ENCODE data around the gene LRRC46. TPM values are rescaled to one million over a fixed set of nuclear protein-coding genes. Genes with fewer than 3 reads are reported as not detected.

The LRRC46 gene
- total and polyA plus RNA-seq, 5 donors from 2014 or later = 0.11 to 0.48 (median 0.20) TPM

GRCh38 chr17:47797797-47798196 is 33.7 kb upstream of the LRRC46 start:
- Histone ChIP-seq H3K27me3 (ENCODE audit: control insufficient read depth, insufficient read depth, low read length) (peaks cover 9% of the 10 kb centered on the region), H3K27ac (ENCODE audit: insufficient read depth, low read length, poor library complexity, severe bottlenecking) (no peak overlapping the region), H3K4me3 (ENCODE audit: low read depth, low read length) (no peak overlapping the region), H3K36me3 (ENCODE audit: control insufficient read depth, insufficient read depth, low read length) (no peaks in the 10 kb centered on the region), H3K9me3 (ENCODE audit: control insufficient read depth in 2 of 2, low read length in 2 of 2) (no peaks in the 10 kb centered on the region), H3K4me1 (ENCODE audit: control insufficient read depth, insufficient read depth, low read length, poor library complexity, severe bottlenecking) (no peaks in the 10 kb centered on the region)
- Mint-ChIP-seq H3K36me3 (no peaks in the 10 kb centered on the region), H3K4me1 (peaks cover 0 to 3% (median 0%) of the 10 kb centered on the region in 4 donors), H3K9me3 (no peaks in the 10 kb centered on the region), H3K27me3 (peaks cover 41% of the 10 kb centered on the region), H3K4me3 (no peak overlapping the region), H3K27ac (no peak overlapping the region)
- no peak for DNase-seq
- no peak for ATAC-seq (ENCODE audit: low read depth in 2 of 2)

GRCh38 chr17:47800686-47801085 is 30.8 kb upstream of the LRRC46 start:
- no peak overlapping the region for H3K4me3 Mint-ChIP-seq
- no peaks in the 10 kb centered on the region for H3K36me3 Mint-ChIP-seq
- no peak for ATAC-seq (ENCODE audit: low read depth in 2 of 2)
- no peaks in the 10 kb centered on the region for H3K9me3 Mint-ChIP-seq
- H3K27me3 ChIP-seq (ENCODE audit: control insufficient read depth, insufficient read depth, low read length) = no peaks in the 10 kb centered on the region
- no peak overlapping the region for H3K27ac Mint-ChIP-seq
- H3K4me1 Mint-ChIP-seq = peaks cover 0 to 3% (median 0%) of the 10 kb centered on the region in 4 donors
- H3K4me3 ChIP-seq (ENCODE audit: low read depth, low read length) = no peak overlapping the region
- H3K9me3 ChIP-seq (ENCODE audit: control insufficient read depth in 2 of 2, low read length in 2 of 2) = no peaks in the 10 kb centered on the region
- no peaks in the 10 kb centered on the region for H3K36me3 ChIP-seq (ENCODE audit: control insufficient read depth, insufficient read depth, low read length)
- H3K4me1 ChIP-seq (ENCODE audit: control insufficient read depth, insufficient read depth, low read length, poor library complexity, severe bottlenecking) = no peaks in the 10 kb centered on the region
- H3K27ac ChIP-seq (ENCODE audit: insufficient read depth, low read length, poor library complexity, severe bottlenecking) = no peak overlapping the region
- H3K27me3 Mint-ChIP-seq = peaks cover 15% of the 10 kb centered on the region
- no peak for DNase-seq

GRCh38 chr17:47801176-47801765 is 30.2 kb upstream of the LRRC46 start:
- ATAC-seq (ENCODE audit: low read depth in 2 of 2) (no peak), DNase-seq (no peak)
- no peaks in the 10 kb centered on the region for H3K9me3 Mint-ChIP-seq
- no peak overlapping the region for H3K27ac Mint-ChIP-seq
- H3K36me3 ChIP-seq (ENCODE audit: control insufficient read depth, insufficient read depth, low read length) = no peaks in the 10 kb centered on the region
- H3K4me1 ChIP-seq (ENCODE audit: control insufficient read depth, insufficient read depth, low read length, poor library complexity, severe bottlenecking) = no peaks in the 10 kb centered on the region
- H3K4me3 Mint-ChIP-seq = no peak overlapping the region
- no peak overlapping the region for H3K4me3 ChIP-seq (ENCODE audit: low read depth, low read length)
- peaks cover 15% of the 10 kb centered on the region for H3K27me3 Mint-ChIP-seq
- H3K27ac ChIP-seq (ENCODE audit: insufficient read depth, low read length, poor library complexity, severe bottlenecking) = no peak overlapping the region
- no peaks in the 10 kb centered on the region for H3K36me3 Mint-ChIP-seq
- no peaks in the 10 kb centered on the region for H3K9me3 ChIP-seq (ENCODE audit: control insufficient read depth in 2 of 2, low read length in 2 of 2)
- no peaks in the 10 kb centered on the region for H3K27me3 ChIP-seq (ENCODE audit: control insufficient read depth, insufficient read depth, low read length)
- H3K4me1 Mint-ChIP-seq = peaks cover 0 to 3% (median 0%) of the 10 kb centered on the region in 4 donors

- ATAC-seq (ENCODE audit: low read depth in 2 of 2) (no peak), DNase-seq (no peak)
- Mint-ChIP-seq H3K36me3 (peaks cover 2% of the 10 kb centered on the region), H3K27ac (peak overlapping the region in 1 of 3 donors; percentile 26), H3K4me3 (no peak overlapping the region), H3K27me3 (peaks cover 15% of the 10 kb centered on the region), H3K4me1 (peaks cover 0 to 3% (median 0%) of the 10 kb centered on the region in 4 donors), H3K9me3 (peaks cover 0 to under 1% (median 0%) of the 10 kb centered on the region in 7 donors)
- no peaks in the 10 kb centered on the region for H3K9me3 ChIP-seq (ENCODE audit: control insufficient read depth in 2 of 2, low read length in 2 of 2)
- H3K27ac ChIP-seq (ENCODE audit: insufficient read depth, low read length, poor library complexity, severe bottlenecking) = no peak overlapping the region
- no peaks in the 10 kb centered on the region for H3K27me3 ChIP-seq (ENCODE audit: control insufficient read depth, insufficient read depth, low read length)
- H3K4me3 ChIP-seq (ENCODE audit: low read depth, low read length) = no peak overlapping the region
- no peaks in the 10 kb centered on the region for H3K4me1 ChIP-seq (ENCODE audit: control insufficient read depth, insufficient read depth, low read length, poor library complexity, severe bottlenecking)
- peaks cover 1% of the 10 kb centered on the region for H3K36me3 ChIP-seq (ENCODE audit: control insufficient read depth, insufficient read depth, low read length)
These were observed 29.6 kb upstream of the LRRC46 start for GRCh38 chr17:47801906-47802305.

- Mint-ChIP-seq H3K9me3 (peaks cover 0 to 1% (median 0%) of the 10 kb centered on the region in 7 donors), H3K36me3 (peaks cover 7% of the 10 kb centered on the region), H3K27me3 (peaks cover 11% of the 10 kb centered on the region), H3K4me3 (no peak overlapping the region), H3K27ac (peak overlapping the region in 1 of 3 donors; percentile 26), H3K4me1 (peaks cover 0 to 3% (median 0%) of the 10 kb centered on the region in 4 donors)
- Histone ChIP-seq H3K36me3 (ENCODE audit: control insufficient read depth, insufficient read depth, low read length) (peaks cover 6% of the 10 kb centered on the region), H3K4me1 (ENCODE audit: control insufficient read depth, insufficient read depth, low read length, poor library complexity, severe bottlenecking) (no peaks in the 10 kb centered on the region), H3K27me3 (ENCODE audit: control insufficient read depth, insufficient read depth, low read length) (no peaks in the 10 kb centered on the region), H3K27ac (ENCODE audit: insufficient read depth, low read length, poor library complexity, severe bottlenecking) (no peak overlapping the region), H3K9me3 (ENCODE audit: control insufficient read depth in 2 of 2, low read length in 2 of 2) (no peaks in the 10 kb centered on the region), H3K4me3 (ENCODE audit: low read depth, low read length) (no peak overlapping the region)
- DNase-seq (peak; percentile 31 to 71 (median 50)), ATAC-seq (ENCODE audit: low read depth in 2 of 2) (peak; percentile 71 to 83)
These were observed 29.0 kb upstream of the LRRC46 start for GRCh38 chr17:47802341-47803022.

GRCh38 chr17:47803201-47803600 is 28.3 kb upstream of the LRRC46 start:
- H3K27ac Mint-ChIP-seq = no peak overlapping the region
- DNase-seq (no peak), ATAC-seq (ENCODE audit: low read depth in 2 of 2) (no peak)
- H3K4me1 ChIP-seq (ENCODE audit: control insufficient read depth, insufficient read depth, low read length, poor library complexity, severe bottlenecking) = no peaks in the 10 kb centered on the region
- H3K27ac ChIP-seq (ENCODE audit: insufficient read depth, low read length, poor library complexity, severe bottlenecking) = no peak overlapping the region
- H3K36me3 Mint-ChIP-seq = peaks cover 12% of the 10 kb centered on the region
- no peak overlapping the region for H3K4me3 Mint-ChIP-seq
- H3K9me3 ChIP-seq (ENCODE audit: control insufficient read depth in 2 of 2, low read length in 2 of 2) = no peaks in the 10 kb centered on the region
- peaks cover 0 to 1% (median 0%) of the 10 kb centered on the region in 7 donors for H3K9me3 Mint-ChIP-seq
- no peak overlapping the region for H3K4me3 ChIP-seq (ENCODE audit: low read depth, low read length)
- H3K27me3 ChIP-seq (ENCODE audit: control insufficient read depth, insufficient read depth, low read length) = no peaks in the 10 kb centered on the region
- H3K27me3 Mint-ChIP-seq = peaks cover 5% of the 10 kb centered on the region
- peaks cover 11% of the 10 kb centered on the region for H3K36me3 ChIP-seq (ENCODE audit: control insufficient read depth, insufficient read depth, low read length)
- H3K4me1 Mint-ChIP-seq = peaks cover 0 to 3% (median 0%) of the 10 kb centered on the region in 4 donors

GRCh38 chr17:47803751-47804150 is 27.7 kb upstream of the LRRC46 start:
- Histone ChIP-seq H3K36me3 (ENCODE audit: control insufficient read depth, insufficient read depth, low read length) (peaks cover 15% of the 10 kb centered on the region), H3K27me3 (ENCODE audit: control insufficient read depth, insufficient read depth, low read length) (no peaks in the 10 kb centered on the region), H3K9me3 (ENCODE audit: control insufficient read depth in 2 of 2, low read length in 2 of 2) (no peaks in the 10 kb centered on the region), H3K27ac (ENCODE audit: insufficient read depth, low read length, poor library complexity, severe bottlenecking) (no peak overlapping the region), H3K4me1 (ENCODE audit: control insufficient read depth, insufficient read depth, low read length, poor library complexity, severe bottlenecking) (no peaks in the 10 kb centered on the region), H3K4me3 (ENCODE audit: low read depth, low read length) (no peak overlapping the region)
- Mint-ChIP-seq H3K36me3 (peaks cover 16% of the 10 kb centered on the region), H3K4me1 (peaks cover 0 to 3% (median 0%) of the 10 kb centered on the region in 4 donors), H3K9me3 (peaks cover 0 to 1% (median 0%) of the 10 kb centered on the region in 7 donors), H3K27me3 (peaks cover 5% of the 10 kb centered on the region), H3K4me3 (no peak overlapping the region), H3K27ac (no peak overlapping the region)
- DNase-seq = no peak
- ATAC-seq (ENCODE audit: low read depth in 2 of 2) = no peak
